Measurements from ENCODE around the gene TBC1D14. TPM values are rescaled to one million over a fixed set of nuclear protein-coding genes. Genes with fewer than 3 reads are reported as not detected.

The TBC1D14 gene
- polyA plus RNA-seq, 1 of the 3 experiments (the other 2 are of a cell fraction), result 39.5 TPM

- DNase-seq, result no peak
- TF ChIP-seq FOSL2 (IDR thresholded peaks at IDR 0.05; ENCODE audit: borderline replicate concordance, low read depth), result no peak
- TF ChIP-seq FOXM1 (IDR thresholded peaks at IDR 0.05; ENCODE audit: low read depth), result no peak
- no peak for TF ChIP-seq CTCF (IDR thresholded peaks at IDR 0.05)
- no peak for TF ChIP-seq REST (IDR thresholded peaks at IDR 0.05; ENCODE audit: low read depth, low read length)
- no peak for TF ChIP-seq PBX3 (IDR thresholded peaks at IDR 0.05)
- TF ChIP-seq USF2 (IDR thresholded peaks at IDR 0.05; ENCODE audit: borderline replicate concordance, low read depth, low read length), result no peak
- no peak for TF ChIP-seq SMC3 (IDR thresholded peaks at IDR 0.05; ENCODE audit: low read depth, low read length)
- no peak for TF ChIP-seq YY1 (IDR thresholded peaks at IDR 0.05; ENCODE audit: low read depth)
- TF ChIP-seq RFX5 (IDR thresholded peaks at IDR 0.05; ENCODE audit: low read length), result no peak
- H3K9me2 ChIP-seq, result no peaks in the 10 kb centered on the region
- H4K20me1 ChIP-seq (ENCODE audit: insufficient read depth), result no peaks in the 10 kb centered on the region
- H3K27me3 ChIP-seq (ENCODE audit: insufficient read depth), result no peaks in the 10 kb centered on the region
- H3K4me2 ChIP-seq, result no peak overlapping the region
- H3K27ac ChIP-seq (ENCODE audit: low read depth in 2 of 2, low read length in 1 of 2), result no peak overlapping the region
- no peaks in the 10 kb centered on the region for H3K79me2 ChIP-seq (ENCODE audit: insufficient read depth)
- H3K4me3 ChIP-seq (ENCODE audit: low read depth in 2 of 2, low read length in 1 of 2), result no peak overlapping the region
- H3K9ac ChIP-seq, result no peak overlapping the region
- CTCF ChIA-PET, result interaction anchor here (1.1 to 1.5 kb wide), 2 partner anchors 19 to 178 kb away, joined by 3 to 4 read pairs; no protein-coding TSS in a partner anchor
- no peaks in the 10 kb centered on the region for H3F3A ChIP-seq (replicated peaks; ENCODE audit: insufficient read depth)
- no peaks in the 10 kb centered on the region for H3K36me3 ChIP-seq (replicated peaks in 1 of 2; ENCODE audit: control insufficient read depth in 1 of 2, insufficient read depth in 2 of 2, low read length in 1 of 2)
- WGBS (ENCODE audit: low lambda C conversion rate), result 77% methylated on average over 6 of the region's 6 CpGs
- no peaks in the 10 kb centered on the region for H3K4me1 ChIP-seq (ENCODE audit: control insufficient read depth in 1 of 2, insufficient read depth in 2 of 2, low read depth in 1 of 2, low read length in 1 of 2)
- POLR2A ChIA-PET, result no interaction called here
- H3K9me3 ChIP-seq, result no peaks in the 10 kb centered on the region
- no peak overlapping the region for H2AFZ ChIP-seq (ENCODE audit: low read depth)
These were observed 16.8 kb upstream of the TBC1D14 start for GRCh38 chr4:6892909-6893202.
